Esophagus muscularis mucosa (tissue), 4 donors: Measurements from ENCODE around the gene RNASET2.

Source experiments
- EP300 ChIP-seq: sonication (generic); formaldehyde crosslinking; IDR thresholded peaks from one replicate; pipeline ENCODE4 v1.6.1; 2017; ENCODE audit warnings: antibody characterized with exemption
- POLR2A ChIP-seq: fragments of 450-650 bp; IDR thresholded peaks from one replicate; pipeline ENCODE4 v1.6.1; 2017; ENCODE audit warnings: antibody characterized with exemption, moderate library complexity, mild to moderate bottlenecking, low read depth
- POLR2AphosphoS5 ChIP-seq, 2 donors: sonication (generic); formaldehyde crosslinking; IDR thresholded peaks; one replicate each; pipeline ENCODE4 v1.6.1; 2017; ENCODE audit warnings: antibody characterized with exemption in 2 of 2
- TF ChIP-seq, protein P1 (sequence below), 3 experiments: fragments of 200-600 bp in 2 of 3; fragments of 450-650 bp in 1 of 3; sonication (generic) in 2 of 3; IDR thresholded peaks; one replicate each; pipeline ENCODE4 v1.5.1; 2017 to 2019; ENCODE audit warnings: antibody characterized with exemption in 3 of 3, mild to moderate bottlenecking in 2 of 3, moderate library complexity in 1 of 3

DNA sequence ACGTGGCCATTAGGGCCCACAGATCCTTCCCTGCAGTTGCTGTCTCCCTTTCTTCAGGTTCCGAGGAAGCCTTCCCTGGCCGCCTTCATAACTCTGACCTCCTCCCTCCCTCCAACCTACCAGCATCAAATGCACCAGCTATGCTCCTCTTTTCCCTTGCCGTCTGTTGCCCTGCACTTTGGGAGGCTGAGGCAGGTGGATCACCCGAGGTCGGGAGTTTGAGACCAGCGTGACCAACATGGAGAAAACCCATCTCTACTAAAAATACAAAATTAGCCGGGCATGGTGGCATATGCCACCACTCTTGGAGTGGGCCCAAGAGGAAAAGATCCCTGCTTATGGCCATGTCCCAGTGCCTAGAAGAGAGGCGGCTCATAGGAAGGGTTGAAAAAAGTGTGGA lies 31.8 kb downstream of the RNASET2 start:
- TF ChIP-seq POLR2A (no peak), EP300 (no peak), POLR2AphosphoS5 (IDR thresholded peaks at IDR 0.05) (no peak)
- TF ChIP-seq, protein P1, sequence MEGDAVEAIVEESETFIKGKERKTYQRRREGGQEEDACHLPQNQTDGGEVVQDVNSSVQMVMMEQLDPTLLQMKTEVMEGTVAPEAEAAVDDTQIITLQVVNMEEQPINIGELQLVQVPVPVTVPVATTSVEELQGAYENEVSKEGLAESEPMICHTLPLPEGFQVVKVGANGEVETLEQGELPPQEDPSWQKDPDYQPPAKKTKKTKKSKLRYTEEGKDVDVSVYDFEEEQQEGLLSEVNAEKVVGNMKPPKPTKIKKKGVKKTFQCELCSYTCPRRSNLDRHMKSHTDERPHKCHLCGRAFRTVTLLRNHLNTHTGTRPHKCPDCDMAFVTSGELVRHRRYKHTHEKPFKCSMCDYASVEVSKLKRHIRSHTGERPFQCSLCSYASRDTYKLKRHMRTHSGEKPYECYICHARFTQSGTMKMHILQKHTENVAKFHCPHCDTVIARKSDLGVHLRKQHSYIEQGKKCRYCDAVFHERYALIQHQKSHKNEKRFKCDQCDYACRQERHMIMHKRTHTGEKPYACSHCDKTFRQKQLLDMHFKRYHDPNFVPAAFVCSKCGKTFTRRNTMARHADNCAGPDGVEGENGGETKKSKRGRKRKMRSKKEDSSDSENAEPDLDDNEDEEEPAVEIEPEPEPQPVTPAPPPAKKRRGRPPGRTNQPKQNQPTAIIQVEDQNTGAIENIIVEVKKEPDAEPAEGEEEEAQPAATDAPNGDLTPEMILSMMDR (IDR thresholded peaks at IDR 0.05): no peak
